WI38 (cell line): Measurements from ENCODE around the gene JAKMIP2.

Experiments used
- H3K4me3 ChIP-seq: 2 replicates; pipeline ENCODE4 v1.5.1; 2011; ENCODE audit warnings: low read depth, mild to moderate bottlenecking, control low read depth, low read length
- CTCF ChIP-seq: IDR thresholded peaks from 2 replicates; pipeline ENCODE4 v1.5.1; 2012; ENCODE audit warnings: low read depth, mild to moderate bottlenecking, control low read depth, low read length

Gene JAKMIP2

DNA sequence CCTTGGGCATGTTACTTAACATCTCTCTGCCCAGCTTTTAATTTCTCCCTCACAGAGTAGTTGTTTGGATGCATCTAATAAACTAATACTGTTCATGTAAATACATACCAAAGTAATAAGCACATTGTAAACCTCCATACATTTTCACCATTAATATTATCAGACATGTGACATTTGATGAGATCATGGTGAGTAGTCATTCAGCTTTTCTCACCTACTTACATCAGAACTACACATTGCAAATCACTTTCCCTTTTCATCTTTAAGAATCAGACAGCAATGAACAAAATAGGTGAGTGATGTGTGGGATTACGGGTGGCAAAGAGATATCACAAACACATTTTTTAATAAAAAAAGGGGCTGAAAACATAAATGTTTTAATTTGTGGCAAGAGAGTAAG lies 89.3 kb downstream of the JAKMIP2 start:
- TF ChIP-seq CTCF: no peak
- no peak overlapping the region for H3K4me3 ChIP-seq

- no peak for TF ChIP-seq CTCF
- no peak overlapping the region for H3K4me3 ChIP-seq
Observed at GRCh38 chr5:147691130-147691529, 91.4 kb downstream of the JAKMIP2 start.

GRCh38 chr5:147690595-147690994 lies 91.9 kb downstream of the JAKMIP2 start:
- TF ChIP-seq CTCF: no peak
- no peak overlapping the region for H3K4me3 ChIP-seq

- H3K4me3 ChIP-seq: no peak overlapping the region
- TF ChIP-seq CTCF: no peak
Observed at GRCh38 chr5:147689426-147689825, 93.1 kb downstream of the JAKMIP2 start.

DNA sequence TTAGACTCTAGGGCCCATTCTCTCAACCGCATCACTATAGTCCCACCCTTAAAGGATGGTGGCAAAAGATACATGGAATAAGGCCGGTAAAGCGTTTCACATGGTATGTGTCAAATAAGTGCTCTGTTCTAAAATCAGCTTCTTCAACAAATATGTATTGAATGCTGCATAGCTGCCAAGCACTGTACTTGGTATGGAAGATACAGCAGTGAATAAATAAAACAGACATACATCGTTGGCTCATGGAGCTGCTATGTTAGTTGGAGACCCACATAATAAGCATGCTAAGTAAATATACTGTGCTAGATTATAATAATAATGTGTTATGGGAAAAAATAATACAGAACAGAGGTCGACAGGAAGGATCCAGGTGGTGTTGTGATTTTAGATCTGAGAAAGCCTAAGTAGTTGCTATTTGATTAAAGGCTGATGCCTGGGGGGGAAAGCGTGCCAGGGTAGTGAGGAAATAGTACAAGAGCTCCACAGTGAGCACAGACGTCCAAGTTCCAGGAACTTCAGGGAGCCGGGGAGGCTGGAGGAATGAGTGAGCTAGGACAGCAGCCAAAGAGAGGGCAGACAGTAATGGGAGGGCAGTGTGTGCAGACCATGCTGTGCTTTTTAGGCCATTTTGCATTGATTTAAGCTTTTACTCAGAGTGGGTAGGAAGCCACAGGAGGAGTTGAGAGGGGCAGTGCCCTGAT lies 93.7 kb downstream of the JAKMIP2 start:
- TF ChIP-seq CTCF: no peak
- H3K4me3 ChIP-seq: no peak overlapping the region

DNA sequence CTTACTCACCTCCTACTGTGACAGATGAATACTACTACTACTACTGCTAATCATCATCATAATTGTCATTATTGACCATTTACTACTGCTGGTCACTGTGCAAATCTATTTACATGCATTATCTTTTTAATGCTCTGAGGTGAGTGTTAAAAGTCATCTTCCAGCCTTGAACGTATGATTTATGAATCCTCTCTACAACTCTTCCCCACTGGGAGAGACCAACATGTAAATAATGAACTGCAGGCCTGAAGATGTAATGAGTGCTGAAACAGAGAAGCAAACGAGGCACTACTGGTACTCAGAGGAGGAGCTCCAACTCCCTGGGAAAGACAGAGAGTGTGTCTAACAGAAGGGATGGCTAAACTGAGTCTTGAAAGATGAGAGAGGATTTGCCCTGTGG lies 95.4 kb downstream of the JAKMIP2 start:
- no peak overlapping the region for H3K4me3 ChIP-seq
- TF ChIP-seq CTCF: no peak

- no peak overlapping the region for H3K4me3 ChIP-seq
- no peak for TF ChIP-seq CTCF
Observed at GRCh38 chr5:147686421-147686820, 96.1 kb downstream of the JAKMIP2 start.
